OCI-LY7 (cell line): Measurements from ENCODE around the gene CRK. TPM values are rescaled to one million over a fixed set of nuclear protein-coding genes. Genes with fewer than 3 reads are reported as not detected.
"Not testable (repeated sequence)": the region's sequence is repeated elsewhere in the genome, so short reads cannot be mapped to it uniquely, and the experiment has no call there.

Experiments used
- BruUV-seq: library from RNA; stranded (reverse); fragments of 400-500 nt; replicated peaks from 2 replicates; lab custom pipeline; 2021; lab: Mats Ljungman, UMichigan
- CTCF ChIA-PET: fragments of 300-600 bp; sonication (Branson Sonifier 250); formaldehyde crosslinking; loops from one replicate; lab custom pipeline; 2022; ENCODE audit warnings: antibody characterized with exemption; ENCODE audit not compliant: unreplicated experiment; lab: Charles Lee
- POLR2A ChIA-PET: fragments of 300-600 bp; sonication (Branson Sonifier 250); formaldehyde crosslinking; loops from one replicate; lab custom pipeline; 2022; ENCODE audit warnings: antibody characterized with exemption; lab: Charles Lee
- DNase-seq: peaks from one replicate; pipeline ENCODE4 v3.0.0-alpha.2; 2015; ENCODE audit warnings: low spot score
- H2AFZ ChIP-seq: fragments of 200-600 bp; sonication (generic), shearing (Covaris generic); 2 replicates; pipeline ENCODE4 v1.6.1; 2014; ENCODE audit warnings: mild to moderate bottlenecking, antibody characterized with exemption, low read length, moderate library complexity
- H3K27ac ChIP-seq: fragments of 200-600 bp; sonication (generic); 2 replicates; pipeline ENCODE4 v1.5.1; 2014; ENCODE audit warnings: mixed run types, low read depth, mild to moderate bottlenecking, moderate library complexity, low read length, inconsistent platforms; ENCODE audit not compliant: poor library complexity, severe bottlenecking
- H3K36me3 ChIP-seq: fragments of 200-600 bp; sonication (generic); 2 replicates; pipeline ENCODE4 v1.6.1; 2014; ENCODE audit warnings: mild to moderate bottlenecking, antibody characterized with exemption, low read length, moderate library complexity, mixed read lengths; ENCODE audit not compliant: insufficient read depth
- H3K4me1 ChIP-seq: fragments of 200-600 bp; sonication (generic); 2 replicates; pipeline ENCODE4 v1.5.1; 2014; ENCODE audit warnings: mild to moderate bottlenecking, low read length; ENCODE audit not compliant: insufficient read depth, poor library complexity, severe bottlenecking
- H3K4me2 ChIP-seq: fragments of 200-600 bp; sonication (generic); 2 replicates; pipeline ENCODE4 v1.6.1; 2014; ENCODE audit warnings: mild to moderate bottlenecking, low read length
- H3K4me3 ChIP-seq: fragments of 200-600 bp; sonication (generic); 2 replicates; pipeline ENCODE4 v1.5.1; 2014; ENCODE audit warnings: mild to moderate bottlenecking, low read depth, low read length; ENCODE audit not compliant: poor library complexity, severe bottlenecking
- H3K79me2 ChIP-seq: fragments of 200-600 bp; sonication (generic); 2 replicates; pipeline ENCODE4 v1.6.1; 2016; ENCODE audit warnings: low read depth, mild to moderate bottlenecking, low read length, moderate library complexity, mixed read lengths; ENCODE audit not compliant: insufficient read depth
- H3K9me2 ChIP-seq: fragments of 200-600 bp; sonication (generic); 2 replicates; pipeline ENCODE4 v1.6.1; 2016; ENCODE audit warnings: mild to moderate bottlenecking, low read length, mixed read lengths; ENCODE audit not compliant: insufficient read depth
- H3K9me3 ChIP-seq: fragments of 200-600 bp; sonication (generic); 2 replicates; pipeline ENCODE4 v1.6.1; 2014; ENCODE audit warnings: mild to moderate bottlenecking, mixed run types, low read length, mixed read lengths
- H4K20me1 ChIP-seq: fragments of 200-600 bp; sonication (generic); 2 replicates; pipeline ENCODE4 v1.6.1; 2014; ENCODE audit warnings: mild to moderate bottlenecking, antibody characterized with exemption, low read length, moderate library complexity, mixed read lengths; ENCODE audit not compliant: insufficient read depth
- CTCF ChIP-seq: fragments of 200-600 bp; sonication (generic); conservative IDR thresholded peaks from 2 replicates; pipeline ENCODE4 v1.5.1; 2014; ENCODE audit warnings: mild to moderate bottlenecking, antibody characterized with exemption, low read length, moderate library complexity, mixed read lengths
- EZH2phosphoT487 ChIP-seq: fragments of 200-600 bp; sonication (generic); IDR thresholded peaks from 2 replicates; pipeline ENCODE4 v1.6.1; 2018; ENCODE audit warnings: low read depth, borderline replicate concordance, mild to moderate bottlenecking, mixed run types, antibody characterized with exemption, low read length, moderate library complexity, mixed read lengths
- intact Hi-C: fragments of 100-400 bp; cut with micrococcal nuclease; formaldehyde crosslinking; loops from one replicate; pipeline ENCODE4 v1.10.0; 2022; ENCODE audit not compliant: unreplicated experiment
- total RNA-seq, 2 experiments: library from RNA; depleted of rRNA in 1 of 2; stranded (reverse); fragments of >200 nt in 1 of 2; shearing (Covaris generic) in 1 of 2; gene quantifications; 2 replicates each; pipeline ENCODE4 v1.2.3, GENCODE V29; 2014 to 2022

CRK gene
- total RNA-seq, 2 experiments from 2014 or later = 30.4 to 32.0 TPM

DNA sequence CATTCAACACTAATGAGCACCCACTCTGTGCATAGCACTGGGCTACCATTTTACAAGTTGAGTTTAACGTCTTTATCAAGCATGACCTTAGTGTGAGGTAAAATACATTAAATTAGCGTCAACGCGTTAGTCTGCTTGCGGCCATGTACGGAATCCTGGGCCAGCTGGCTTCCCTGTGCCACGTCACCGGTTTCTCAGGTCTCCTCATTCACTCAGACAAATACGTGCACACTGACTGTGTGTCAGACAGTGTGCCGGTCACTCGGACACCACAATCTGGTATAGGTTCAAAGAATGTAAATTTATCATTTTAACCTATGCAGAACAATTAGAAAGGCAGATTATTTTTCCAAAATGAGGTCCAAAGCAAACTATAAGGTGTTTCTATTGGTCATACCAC, 34.6 kb downstream of the CRK start:
- no TSS peak for BruUV-seq
- Histone ChIP-seq H3K36me3 (peaks cover 76% of the 10 kb centered on the region), H4K20me1 (no peaks in the 10 kb centered on the region), H3K4me2 (no peak overlapping the region), H3K9me2 (no peaks in the 10 kb centered on the region), H3K9me3 (no peaks in the 10 kb centered on the region), H3K4me3 (no peak overlapping the region), H2AFZ (no peak overlapping the region), H3K4me1 (no peaks in the 10 kb centered on the region), H3K27ac (no peak overlapping the region), H3K79me2 (peaks cover 5% of the 10 kb centered on the region; the same call in 1 of the 2 replicates)
- DNase-seq = no peak
- TF ChIP-seq CTCF (no peak), EZH2phosphoT487 (no peak)
- POLR2A ChIA-PET = no interaction called here
- CTCF ChIA-PET = no interaction called here
- intact Hi-C loops = no loop called here

DNA sequence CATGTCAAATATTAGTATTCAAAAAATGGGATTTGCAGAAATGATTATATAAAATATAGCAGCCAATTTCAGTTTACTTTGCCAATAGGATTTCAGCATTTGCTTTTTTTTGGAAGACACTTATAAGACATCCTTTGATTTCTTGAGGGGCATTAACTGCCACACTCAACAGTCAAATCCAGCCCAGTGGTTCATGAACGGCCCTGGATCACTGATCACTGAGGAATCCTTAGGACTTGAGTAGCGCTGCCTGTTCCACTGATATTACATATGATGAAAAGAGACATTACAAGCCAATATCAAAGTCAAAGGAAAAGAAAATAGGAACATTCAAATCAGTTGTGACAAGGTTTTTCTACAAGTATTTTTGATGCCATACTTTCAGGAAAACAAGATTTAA, 35.1 kb downstream of the CRK start:
- H3K9me3 ChIP-seq = no peaks in the 10 kb centered on the region
- intact Hi-C loops = no loop called here
- H3K27ac ChIP-seq = no peak overlapping the region
- no peak overlapping the region for H3K4me3 ChIP-seq
- peaks cover 72% of the 10 kb centered on the region for H3K36me3 ChIP-seq
- no peaks in the 10 kb centered on the region for H3K4me1 ChIP-seq
- ChIA-PET CTCF (no interaction called here), POLR2A (no interaction called here)
- DNase-seq = no peak
- TF ChIP-seq EZH2phosphoT487 (no peak), CTCF (no peak)
- no peak overlapping the region for H2AFZ ChIP-seq
- H4K20me1 ChIP-seq = no peaks in the 10 kb centered on the region
- peaks cover 5% of the 10 kb centered on the region; the same call in 1 of the 2 replicates for H3K79me2 ChIP-seq
- no TSS peak for BruUV-seq
- no peaks in the 10 kb centered on the region for H3K9me2 ChIP-seq
- H3K4me2 ChIP-seq = no peak overlapping the region

GRCh38 chr17:1420163-1420562, 35.9 kb downstream of the CRK start:
- intact Hi-C loops = no loop called here
- H3K4me2 ChIP-seq = no peak overlapping the region
- peaks cover 64% of the 10 kb centered on the region for H3K36me3 ChIP-seq
- ChIA-PET POLR2A (no interaction called here), CTCF (no interaction called here)
- no peaks in the 10 kb centered on the region for H3K79me2 ChIP-seq
- TF ChIP-seq CTCF (no peak), EZH2phosphoT487 (no peak)
- no peak overlapping the region for H3K4me3 ChIP-seq
- no peaks in the 10 kb centered on the region for H3K9me3 ChIP-seq
- no peak for DNase-seq
- H4K20me1 ChIP-seq = no peaks in the 10 kb centered on the region
- no peaks in the 10 kb centered on the region for H3K9me2 ChIP-seq
- no peak overlapping the region for H2AFZ ChIP-seq
- BruUV-seq = no TSS peak
- no peaks in the 10 kb centered on the region for H3K4me1 ChIP-seq
- no peak overlapping the region for H3K27ac ChIP-seq

DNA sequence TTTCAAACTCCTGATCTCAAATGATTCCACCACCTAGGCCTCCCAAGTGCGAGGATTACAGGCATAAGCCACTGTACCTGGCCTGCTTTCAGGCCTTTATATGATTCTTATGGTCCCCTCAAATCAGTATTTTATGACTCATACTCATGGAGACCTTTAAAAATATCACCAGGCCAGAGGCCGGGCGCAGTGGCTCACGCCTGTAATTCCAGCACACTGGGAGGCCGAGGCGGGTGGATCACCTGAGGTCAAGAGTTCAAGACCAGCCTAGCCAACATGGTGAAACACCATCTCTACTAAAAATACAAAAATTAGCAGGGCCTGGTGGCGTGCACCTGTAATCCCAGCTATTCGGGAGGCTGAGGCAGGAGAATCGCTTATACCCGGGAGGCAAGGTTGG, 37.6 kb downstream of the CRK start:
- H2AFZ ChIP-seq, DNase-seq, H3K9me2 ChIP-seq, H3K79me2 ChIP-seq, H3K4me1 ChIP-seq, CTCF ChIA-PET, intact Hi-C loops, POLR2A ChIA-PET, H3K4me2 ChIP-seq, H3K9me3 ChIP-seq, H3K27ac ChIP-seq, BruUV-seq, H4K20me1 ChIP-seq, H3K4me3 ChIP-seq: not testable (repeated sequence)
- peaks cover 51% of the 10 kb centered on the region for H3K36me3 ChIP-seq
